GM19025 (cell line): ENCODE data around the gene TBC1D1.
"Not testable (repeated sequence)": the region's sequence is repeated elsewhere in the genome, so short reads cannot be mapped to it uniquely, and the experiment has no call there.

Experiments
- ATAC-seq: cut with Tn5 transposase; IDR thresholded peaks from one replicate; pipeline ENCODE4 v1.9.1; 2021; ENCODE audit warnings: mild to moderate bottlenecking, low read depth, moderate library complexity; ENCODE audit not compliant: unreplicated experiment

Gene TBC1D1

DNA sequence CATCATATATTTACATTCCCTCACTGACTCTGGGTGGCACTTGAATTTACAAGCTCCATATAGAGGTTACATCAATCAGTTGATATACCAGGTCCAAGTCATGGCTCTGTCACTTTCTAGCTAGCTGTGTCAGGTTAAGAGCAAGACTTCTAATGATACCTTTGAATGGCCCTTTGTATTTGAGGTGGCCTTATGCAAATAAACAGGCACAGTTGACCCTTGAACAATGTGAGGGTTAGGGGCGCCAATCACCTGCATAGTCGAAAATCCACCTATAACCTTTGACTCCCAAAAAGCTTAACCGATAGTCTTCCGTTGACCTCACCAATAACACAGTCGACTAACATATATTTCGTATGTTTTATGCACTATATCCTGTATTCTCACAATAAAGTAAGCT, 68.0 kb downstream of the TBC1D1 start:
- no peak for ATAC-seq

DNA sequence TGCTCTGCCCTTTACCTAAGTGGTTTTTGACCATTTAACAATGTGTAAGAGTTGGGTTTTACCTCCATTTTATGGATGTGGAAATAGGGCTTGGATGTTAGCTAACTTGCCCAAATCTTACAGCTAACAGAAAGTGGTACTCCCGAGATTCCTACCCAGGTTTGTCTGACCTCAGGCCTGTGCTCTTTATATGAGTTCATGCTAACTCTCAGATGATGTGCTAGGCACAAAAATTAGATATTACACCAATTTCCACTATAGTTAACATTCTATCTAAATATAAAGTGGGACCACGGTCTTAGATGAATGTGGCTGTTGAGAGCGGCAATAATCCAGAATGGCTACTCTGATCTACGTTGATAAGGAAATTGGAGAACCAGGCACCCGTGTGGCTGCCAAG, 69.2 kb downstream of the TBC1D1 start, which contains the start of gene PTTG2:
Gene PTTG2, plus strand, starts transcription at position 301 of the 400 bp plus-strand sequence. Its CDS starts 37 bp downstream, at position 338.
- ATAC-seq, result no peak

DNA sequence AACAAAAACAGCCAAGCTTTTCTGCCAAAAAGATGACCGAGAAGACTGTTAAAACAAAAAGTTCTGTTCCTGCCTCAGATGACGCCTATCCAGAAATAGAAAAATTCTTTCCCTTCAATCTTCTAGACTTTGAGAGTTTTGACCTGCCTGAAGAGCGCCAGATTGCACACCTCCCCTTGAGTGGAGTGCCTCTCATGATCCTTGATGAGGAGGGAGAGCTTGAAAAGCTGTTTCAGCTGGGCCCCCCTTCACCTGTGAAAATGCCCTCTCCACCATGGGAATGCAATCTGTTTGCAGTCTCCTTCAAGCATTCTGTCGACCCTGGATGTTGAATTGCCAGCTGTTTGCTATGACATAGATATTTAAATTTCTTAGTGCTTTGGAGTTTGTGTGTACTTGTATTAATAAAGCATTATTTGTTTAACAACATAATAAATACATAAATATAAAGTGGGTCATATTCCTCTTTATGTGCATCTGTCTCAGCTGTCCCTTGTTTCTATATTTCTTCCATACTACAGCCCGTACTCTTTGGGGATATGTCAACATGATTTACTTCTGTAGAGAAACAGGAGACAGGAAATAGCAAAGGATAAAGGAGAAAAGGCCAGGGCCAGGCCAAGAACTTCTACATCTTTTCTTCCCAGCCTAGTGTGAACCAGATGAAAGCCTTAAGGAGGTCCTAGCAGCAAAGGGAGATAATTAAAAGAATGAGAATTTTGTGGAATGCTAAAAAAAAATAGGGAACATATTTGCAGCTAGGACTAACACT, 70.0 kb downstream of the TBC1D1 start:
- no peak for ATAC-seq

DNA sequence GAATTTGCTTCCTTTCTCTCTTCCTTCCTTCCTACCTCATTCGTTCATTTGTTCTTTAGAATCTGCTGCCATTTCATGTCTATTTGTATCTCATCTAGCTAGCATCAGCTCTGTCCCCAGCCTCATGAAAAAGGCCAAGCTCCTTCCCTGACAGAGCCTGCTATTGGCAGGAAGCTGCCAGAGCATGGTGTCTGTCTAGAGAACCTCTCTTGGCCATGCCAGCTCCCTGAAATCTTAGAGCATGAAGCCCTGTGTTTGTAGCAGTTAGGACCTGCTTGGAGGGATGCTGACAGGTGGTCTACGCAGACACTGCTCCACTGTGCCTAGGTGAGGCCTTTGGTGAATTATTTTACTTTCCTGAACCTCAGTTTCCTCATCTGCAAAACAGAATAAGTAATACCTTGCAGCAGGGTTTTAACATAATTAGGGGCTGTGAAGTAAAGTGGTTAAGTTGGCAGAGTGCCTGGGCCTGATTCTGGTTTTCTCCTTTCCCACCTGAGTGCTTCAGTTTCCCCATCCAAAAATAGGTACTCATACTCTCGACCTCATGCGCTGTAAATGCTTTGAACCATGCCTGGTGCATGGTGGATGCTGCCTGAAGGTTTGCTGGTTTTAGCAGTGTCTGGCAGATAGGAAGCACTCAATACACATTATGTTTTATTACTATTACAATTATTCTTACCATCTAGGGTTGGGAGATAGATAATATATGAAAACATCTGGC, 74.0 kb downstream of the TBC1D1 start:
- ATAC-seq, result no peak

DNA sequence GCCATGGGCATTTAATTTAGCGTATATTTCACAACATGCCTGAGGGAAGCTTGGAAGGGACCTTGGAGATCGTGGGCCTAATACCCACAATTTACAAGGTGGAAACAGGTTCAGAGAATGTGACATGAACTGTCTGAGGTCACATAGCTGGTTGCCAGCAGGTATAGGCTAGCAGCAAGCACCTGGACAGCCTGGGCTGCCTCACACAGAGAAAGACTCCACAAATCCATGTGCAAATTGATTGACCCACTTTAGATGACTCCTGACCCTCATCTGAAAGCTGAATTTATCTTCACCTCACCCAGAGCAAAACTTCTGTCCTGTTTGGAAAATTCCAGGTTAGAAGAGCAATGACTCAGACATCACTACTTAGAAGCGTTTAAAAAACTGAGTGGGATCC, 75.2 kb downstream of the TBC1D1 start:
- ATAC-seq, result no peak

DNA sequence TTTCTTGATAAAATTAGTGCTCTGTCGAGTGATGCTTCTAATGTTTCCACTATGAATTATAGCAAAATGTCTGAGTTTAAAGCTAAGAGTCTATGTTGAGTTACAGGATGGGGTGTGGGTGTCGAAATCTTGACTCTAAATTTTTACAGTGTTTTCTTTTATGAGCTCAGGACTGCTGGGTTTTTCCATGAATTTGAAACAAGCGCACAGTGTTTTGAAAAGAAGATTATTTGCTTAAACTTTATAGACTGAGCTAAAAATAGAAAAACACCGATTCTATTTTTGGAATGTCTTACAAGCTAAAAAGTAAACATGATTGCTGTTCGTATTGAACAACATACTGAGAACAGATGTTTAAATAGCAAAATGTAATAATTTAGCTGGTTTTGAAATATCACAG, 76.9 kb downstream of the TBC1D1 start:
- no peak for ATAC-seq

DNA sequence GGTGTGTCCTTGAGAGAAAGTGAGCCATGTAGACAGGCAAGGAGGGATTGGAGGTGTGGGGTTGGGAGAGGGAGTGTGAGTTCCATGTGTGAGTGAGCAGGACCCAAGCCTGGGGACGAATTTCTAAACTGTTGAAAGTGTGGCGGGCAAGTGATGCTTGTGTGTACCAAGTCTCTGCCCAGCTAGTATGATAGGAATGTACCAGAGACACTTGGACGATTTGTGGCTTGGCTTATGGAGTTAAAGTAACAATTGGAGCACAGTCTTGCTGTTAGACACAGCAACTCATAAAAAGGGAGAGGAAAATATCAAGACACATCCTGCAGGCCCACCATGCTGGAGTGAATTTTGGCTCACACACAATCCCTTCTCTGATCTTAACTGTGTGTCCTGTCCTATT, 77.9 kb downstream of the TBC1D1 start:
- no peak for ATAC-seq

DNA sequence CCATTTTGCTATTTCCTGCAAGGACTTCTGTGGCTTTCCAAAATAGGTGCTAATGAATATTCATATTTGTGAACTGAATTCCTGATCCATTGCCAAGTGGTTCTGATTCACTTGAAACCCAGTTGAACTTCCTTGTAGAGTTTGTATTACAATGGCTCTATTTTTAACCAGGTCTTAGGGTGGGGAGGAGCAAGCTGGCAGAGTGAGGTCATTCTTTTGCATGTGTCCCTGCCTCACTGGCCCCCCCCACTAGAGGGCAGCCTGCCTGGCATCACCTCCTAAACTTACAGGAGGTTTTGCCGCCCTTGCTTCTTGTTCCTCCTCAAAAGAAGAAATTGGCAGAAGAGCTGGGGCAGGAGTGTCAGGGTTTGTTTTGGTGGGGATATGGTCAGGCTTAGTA, 79.8 kb downstream of the TBC1D1 start:
- no peak for ATAC-seq

DNA sequence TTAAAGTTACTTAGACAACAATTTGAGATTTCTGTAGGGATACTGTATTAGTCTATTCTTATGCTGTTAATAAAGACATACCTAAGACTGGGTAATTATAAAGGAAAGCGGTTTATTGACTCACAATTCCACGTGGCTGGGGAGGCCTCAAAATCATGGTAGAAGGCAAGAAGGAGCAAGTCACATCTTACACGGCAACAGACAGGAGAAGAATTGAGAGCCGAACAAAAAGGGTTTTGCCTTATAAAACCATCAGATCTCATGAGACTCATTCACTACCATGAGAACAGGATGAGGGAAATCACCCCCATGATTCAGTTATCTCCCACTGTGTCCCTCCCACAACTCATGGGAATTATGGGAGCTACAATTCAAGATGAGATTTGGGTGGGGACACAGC, 80.3 kb downstream of the TBC1D1 start:
- ATAC-seq, result no peak

DNA sequence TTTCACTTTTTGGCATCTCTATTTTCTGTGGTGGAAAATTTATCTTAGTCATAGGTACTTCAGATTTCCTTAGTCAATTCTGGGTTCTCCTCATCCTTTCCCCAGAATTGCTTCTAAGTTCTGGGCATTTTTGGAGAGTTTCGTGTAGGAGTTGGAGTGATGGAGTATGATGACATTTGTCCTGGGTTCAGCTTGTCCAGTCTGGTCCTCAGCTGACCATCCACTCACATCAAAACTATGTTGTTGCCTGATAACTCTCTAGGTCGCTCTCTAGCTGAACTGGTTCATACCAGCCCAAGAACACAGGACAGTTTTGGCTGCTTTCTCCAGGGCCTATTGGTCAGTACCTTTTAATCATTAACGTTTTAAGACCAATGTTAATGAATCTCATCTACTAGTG, 82.6 kb downstream of the TBC1D1 start:
- no peak for ATAC-seq

DNA sequence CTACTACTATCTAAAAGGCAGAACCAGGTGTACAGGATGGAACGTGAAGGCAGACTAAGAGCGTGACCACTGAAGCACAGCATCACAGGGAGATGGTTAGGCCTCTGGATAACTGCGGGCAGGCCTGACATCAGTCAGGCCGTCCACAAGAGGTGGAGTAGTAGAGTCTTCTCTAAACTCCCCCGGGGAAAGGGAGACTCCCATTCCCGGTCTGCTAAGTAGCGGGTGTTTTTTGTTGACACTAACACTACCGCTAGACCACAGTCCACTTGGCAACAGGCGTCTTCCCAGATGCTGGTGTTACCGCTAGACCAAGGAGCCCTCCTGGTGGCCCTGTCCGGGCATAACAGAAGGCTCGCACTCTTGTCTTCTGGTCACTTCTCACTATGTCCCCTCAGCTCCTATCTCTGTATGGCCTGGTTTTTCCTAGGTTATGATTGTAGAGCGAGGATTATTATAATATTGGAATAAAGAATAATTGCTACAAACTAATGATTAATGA, 84.5 kb downstream of the TBC1D1 start:
- not testable (repeated sequence) for ATAC-seq

DNA sequence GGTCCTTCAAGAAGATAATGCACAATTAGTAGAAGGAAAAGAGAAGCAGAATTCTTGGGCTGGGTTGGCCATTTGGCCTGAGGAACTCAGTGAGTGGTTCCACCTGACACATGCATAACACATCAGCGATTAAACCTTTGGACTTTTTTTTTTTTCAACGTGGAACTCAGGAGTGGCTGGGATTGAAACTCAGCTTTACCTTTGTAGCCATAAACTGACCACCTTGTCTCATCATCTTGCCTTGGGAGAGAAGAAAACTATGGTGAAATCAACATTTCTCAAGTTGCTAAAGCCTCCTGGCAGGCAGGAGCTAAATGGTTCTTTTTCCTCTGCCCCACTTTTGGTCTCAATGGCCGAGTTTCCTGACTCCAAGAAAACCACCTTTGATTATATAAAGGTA, 85.6 kb downstream of the TBC1D1 start:
- no peak for ATAC-seq

DNA sequence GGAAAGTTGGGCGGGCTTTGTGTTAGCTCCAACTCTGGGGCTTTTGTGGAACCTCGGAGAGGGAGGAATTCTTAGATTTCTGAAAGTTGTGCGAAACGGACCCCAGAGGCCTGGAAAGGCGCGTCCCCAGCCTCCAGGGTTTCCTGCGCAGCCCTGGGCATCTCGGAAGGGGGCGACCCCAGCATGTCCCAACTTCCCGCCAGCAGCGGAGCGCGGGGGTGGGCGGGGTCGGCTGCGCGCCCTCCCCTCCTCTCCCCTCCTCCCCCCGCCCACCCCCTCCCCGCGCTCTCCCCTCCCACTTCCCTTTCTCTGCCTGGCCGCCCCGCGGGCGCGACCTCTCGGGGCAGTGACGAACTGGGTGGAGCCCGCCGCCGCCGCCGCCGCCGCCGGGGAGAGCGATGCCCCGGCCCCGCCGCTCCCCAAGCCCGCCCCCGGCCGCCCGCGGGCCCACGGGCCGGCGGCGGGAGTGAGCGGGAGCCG, 86.1 kb downstream of the TBC1D1 start:
- ATAC-seq, result peak; percentile 72

DNA sequence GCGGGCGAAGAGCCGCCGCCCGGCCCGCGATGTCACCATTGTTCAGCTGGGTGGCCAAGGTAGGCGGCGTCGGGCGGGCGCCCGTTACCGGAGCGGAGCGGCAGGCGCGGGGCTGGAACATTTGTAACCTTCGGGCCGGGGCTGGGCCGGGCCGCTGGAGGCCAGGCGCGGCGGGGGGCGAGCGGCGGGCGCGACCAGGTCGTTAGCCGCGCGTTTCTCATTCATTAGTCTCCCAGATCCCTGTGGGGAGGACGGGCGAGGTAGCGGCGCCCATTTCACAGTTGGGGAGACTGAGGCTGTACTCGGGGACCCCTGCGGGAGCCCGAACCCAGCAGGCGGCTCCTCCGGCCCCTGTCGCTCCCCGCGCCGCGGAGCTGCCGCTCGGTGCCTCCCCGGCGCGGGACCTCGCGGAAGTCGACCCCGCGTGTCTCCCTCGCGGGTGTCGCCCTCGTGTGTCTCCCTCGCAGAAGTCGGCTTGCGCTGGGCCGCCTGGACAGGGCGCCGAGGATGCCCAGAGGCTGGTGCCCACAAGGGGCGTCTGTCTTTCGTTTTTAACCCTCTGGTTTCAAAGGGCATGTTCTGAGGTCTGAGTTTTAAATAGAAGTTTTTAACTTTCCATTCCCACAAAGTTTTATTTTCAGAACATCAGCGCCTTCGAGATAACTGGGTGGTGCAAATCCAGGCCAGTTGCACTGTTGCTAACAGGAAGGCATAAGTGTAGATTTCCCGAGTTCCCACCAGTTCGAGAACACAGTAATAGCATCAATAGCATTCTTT, 86.8 kb downstream of the TBC1D1 start:
- ATAC-seq, result peak; percentile 58

DNA sequence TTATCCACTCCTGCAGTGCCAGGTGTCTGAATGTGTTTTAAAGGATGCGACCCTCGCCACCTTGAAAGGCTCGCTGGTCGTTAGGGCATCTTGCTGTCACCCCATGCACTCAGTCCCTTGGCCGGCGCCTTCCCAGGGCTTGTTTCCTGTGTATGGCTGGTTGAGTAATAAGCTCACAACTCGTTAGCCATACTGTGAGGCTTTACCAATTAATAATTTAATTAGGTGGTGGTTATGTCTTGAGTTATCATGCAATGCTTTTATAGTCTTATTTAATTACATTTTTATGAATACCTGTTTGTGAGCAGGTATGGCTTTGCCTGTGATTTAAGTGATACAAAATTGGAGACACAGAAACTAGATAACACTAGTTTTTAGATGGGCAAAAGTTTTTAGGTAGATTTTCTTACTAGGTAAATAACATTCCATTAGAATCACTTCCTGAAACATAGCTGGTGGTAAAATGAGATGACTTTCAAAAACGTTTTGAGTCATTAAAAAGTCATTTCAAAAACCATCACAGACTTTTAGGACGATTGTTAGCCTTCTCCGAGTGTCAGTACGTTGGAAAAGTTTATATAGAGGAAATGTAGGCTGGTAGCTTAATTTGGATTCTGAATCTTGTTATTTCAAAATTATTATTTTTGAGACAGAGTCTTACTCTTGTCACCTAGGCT, 87.5 kb downstream of the TBC1D1 start:
- peak; percentile 10 for ATAC-seq

DNA sequence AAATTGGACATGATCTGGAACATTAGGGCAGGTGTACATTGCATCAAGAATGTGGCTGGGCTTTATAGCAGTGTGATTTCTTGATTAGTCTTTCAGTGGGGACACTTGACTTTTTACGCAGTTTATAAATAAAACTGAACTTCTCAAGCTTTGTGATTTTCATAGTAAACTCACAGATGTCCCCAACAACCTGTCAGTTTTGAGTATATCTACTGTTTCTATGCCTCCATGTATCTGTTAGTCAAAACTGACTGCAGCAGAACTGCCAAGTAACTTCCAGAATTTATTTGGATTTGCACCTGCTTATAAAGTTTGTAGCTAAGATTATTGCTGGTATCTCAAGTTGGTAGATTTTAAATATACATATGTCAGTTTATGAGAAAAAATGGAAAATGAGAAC, 89.4 kb downstream of the TBC1D1 start:
- ATAC-seq, result no peak

DNA sequence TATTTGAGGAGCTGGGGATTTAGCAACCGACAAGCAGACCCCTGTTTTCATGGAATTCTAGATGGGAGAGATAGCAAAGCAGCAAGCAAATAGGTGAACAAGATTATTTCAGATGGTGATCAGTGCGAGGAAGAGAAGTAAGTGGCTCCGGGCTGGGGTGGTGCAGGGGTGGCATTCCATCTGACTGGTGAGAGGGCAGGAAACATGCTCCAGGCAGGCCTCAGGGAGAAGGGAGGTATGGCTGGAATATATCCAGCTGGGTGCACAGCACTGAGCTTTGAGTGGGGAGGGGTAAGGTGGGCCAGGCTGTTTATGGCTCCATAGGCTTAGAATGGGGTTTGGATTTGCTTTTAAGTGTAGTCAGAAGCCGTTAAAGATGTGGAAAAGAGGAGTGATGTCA, 90.5 kb downstream of the TBC1D1 start:
- no peak for ATAC-seq

DNA sequence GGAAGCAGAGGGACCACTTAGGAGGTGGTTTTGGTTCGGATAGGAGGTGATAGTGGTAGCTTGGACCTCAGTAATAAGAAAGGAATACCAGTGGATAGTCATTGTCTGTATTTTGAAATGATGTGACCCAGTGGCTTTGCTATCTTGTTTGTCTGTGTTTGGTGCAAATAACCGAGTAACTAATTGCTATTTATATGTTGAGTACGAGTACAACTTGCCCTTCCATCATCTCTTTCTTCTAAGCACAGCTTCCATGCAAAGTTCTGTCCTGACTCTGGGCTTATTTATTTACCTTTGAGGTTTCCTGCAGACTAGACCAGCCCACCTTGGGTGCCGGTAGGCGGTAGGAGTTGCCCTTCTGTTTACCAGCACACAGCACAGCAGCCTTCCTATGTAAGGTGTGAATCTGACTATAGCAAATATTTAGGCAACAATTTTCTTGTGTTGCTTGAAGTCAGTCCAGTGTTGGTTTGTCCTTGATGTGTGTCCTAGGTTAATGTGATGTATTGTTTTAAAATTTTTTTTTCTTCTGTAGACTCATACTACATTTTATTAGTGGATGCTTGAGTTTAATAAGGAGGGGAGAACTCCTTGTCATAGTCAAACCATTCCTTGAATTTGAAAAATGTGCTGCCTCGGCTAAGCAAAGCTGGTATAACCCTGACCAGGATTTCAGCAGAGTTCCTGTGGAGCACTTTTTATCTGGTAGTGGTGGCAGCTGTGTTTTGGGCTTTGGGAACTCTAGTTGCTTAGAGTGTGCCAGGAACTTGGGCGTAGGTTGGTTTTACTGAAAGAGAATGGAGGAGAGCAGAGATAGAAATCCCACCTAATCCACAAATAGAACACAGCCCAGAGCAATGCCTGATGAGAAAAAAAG, 91.2 kb downstream of the TBC1D1 start:
- ATAC-seq, result no peak

DNA sequence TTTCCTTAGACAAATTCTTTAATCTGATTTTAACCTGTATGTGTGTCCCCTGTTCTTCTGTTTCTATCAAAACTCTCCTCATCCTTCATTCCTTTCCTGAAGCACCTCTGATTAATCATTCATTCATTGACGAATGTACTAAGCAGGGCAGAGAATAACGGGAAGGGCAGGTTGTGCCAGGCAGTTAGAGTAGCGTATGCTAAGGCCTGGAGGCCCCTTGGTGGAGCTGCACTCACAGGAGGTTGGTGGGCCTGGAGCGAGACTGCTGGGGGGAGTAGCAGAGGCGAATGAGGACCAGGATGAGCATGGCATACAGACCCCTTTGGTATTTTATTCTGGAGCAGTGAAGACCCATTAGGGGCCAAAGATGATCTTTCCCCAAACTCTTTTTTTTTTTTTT, 91.9 kb downstream of the TBC1D1 start:
- ATAC-seq, result no peak
